ENCODE data around the gene WNT5A.

- TF ChIP-seq CTCF (IDR thresholded peaks at IDR 0.05) = no peak
- TF ChIP-seq POLR2A (IDR thresholded peaks at IDR 0.05) = no peak
Measured at GRCh38 chr3:55443346-55443745, 43.8 kb downstream of the WNT5A start.

Measured in body of pancreas (tissue), 4 donors.